GM18868 (cell line): Measurements from ENCODE around the gene TMC7.
"Not testable (repeated sequence)": the region's sequence is repeated elsewhere in the genome, so short reads cannot be mapped to it uniquely, and the experiment has no call there.

Source experiments
- ATAC-seq: cut with Tn5 transposase; IDR thresholded peaks from one replicate; pipeline ENCODE4 v1.9.1; 2021; ENCODE audit warnings: mild to moderate bottlenecking, moderate library complexity; ENCODE audit not compliant: unreplicated experiment

TMC7 gene

DNA sequence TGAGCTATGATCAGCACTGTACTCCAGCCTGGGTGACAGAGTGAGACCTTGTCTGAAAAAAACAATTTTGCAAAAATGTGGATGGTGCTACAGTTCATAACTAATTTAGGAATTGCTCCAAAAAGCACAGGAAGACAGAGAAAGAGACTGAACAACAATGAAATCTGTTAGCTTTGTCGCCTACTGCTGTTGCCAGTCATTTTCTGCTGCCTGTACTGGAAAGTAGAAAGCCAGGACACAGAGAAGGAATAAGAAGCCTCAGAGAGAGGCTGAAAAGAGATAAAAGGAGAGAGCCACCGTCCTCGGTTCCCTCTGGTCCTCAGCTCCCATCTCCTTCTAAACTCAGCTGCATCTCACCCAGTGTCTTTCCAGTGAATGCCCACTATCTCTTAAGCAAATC, 8.6 kb upstream of the TMC7 start:
- ATAC-seq = no peak

DNA sequence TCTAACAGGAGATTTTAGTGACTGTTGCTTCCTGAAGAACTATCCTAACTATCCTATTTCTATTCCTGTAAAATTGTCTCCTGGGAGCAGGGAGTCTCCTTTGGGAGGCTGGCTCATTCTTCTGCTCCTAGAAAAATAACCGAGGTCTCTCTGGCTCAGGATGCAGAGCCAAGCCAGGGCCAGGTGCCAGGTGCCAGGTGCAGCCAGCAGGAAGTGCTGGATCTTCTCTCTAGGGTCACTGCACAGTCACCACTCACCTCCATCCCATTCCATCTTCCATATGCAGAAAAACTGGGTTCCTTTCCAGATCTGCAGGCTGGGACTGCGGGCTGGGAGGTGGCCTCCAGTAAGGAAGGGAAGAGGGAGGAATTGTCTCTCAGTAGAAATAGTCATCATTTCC, 3.8 kb upstream of the TMC7 start:
- ATAC-seq = no peak

DNA sequence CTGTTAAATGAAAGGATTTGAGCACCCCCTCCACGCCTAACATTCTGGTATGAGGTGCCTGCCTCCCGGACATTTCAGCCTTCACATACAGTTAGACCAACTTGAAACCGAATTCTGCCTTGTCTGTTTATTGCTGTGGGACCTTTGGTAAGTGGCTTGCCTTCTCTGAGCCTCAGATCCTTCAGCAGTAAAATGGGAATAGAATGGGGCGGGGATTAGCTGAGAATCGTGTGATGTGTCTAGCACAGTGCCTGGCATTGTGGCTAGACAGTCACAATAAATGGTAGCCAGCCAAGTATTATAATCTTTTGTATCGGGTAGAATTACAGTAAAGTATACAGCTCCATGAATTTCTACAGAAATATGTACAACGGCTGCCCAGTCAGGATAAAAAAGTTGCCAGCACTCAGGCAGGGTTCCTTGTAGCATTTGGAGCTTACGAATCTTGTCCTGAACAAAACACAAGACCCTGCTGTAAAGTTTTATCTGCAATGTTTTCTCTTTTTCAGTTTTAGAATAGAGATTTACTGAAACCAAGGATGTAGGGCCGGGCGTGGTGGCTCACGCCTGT, 786 bp downstream of the TMC7 start:
- no peak for ATAC-seq

DNA sequence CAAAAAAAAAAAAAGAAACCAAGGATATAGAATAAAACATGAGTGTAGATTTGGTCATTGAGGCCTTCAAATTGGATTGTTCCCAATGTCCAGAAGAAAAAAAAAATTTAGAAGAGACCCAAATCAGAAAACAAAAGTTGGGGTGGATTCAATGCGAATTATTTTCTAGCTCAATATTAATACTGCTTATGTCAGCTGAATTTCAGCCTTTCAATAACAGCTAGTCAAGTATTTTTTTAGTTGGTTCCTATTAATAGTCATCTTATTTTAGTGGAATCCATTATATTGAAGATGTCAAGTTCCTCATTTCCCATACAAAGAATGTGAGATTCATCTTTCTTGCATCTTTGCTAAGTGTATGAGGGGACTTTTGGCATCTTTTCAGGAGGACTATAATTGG, 1.5 kb downstream of the TMC7 start:
- ATAC-seq = not testable (repeated sequence)

DNA sequence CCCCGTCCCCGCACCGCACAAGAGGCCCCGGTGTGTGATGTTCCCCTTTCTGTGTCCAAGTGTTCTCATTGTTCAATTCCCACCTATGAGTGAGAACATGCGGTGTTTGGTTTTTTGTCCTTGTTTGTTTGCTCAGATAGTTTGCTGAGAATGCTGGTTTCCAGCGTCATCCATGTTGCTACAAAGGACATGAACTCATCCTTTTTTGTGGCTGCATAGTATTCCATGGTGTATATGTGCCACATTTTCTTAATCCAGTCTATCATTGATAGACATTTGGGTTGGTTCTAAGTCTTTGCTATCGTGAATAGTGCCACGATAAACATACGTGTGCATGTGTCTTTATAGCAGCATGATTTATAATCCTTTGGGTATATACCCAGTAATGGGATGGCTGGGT, 8.0 kb downstream of the TMC7 start:
- not testable (repeated sequence) for ATAC-seq

DNA sequence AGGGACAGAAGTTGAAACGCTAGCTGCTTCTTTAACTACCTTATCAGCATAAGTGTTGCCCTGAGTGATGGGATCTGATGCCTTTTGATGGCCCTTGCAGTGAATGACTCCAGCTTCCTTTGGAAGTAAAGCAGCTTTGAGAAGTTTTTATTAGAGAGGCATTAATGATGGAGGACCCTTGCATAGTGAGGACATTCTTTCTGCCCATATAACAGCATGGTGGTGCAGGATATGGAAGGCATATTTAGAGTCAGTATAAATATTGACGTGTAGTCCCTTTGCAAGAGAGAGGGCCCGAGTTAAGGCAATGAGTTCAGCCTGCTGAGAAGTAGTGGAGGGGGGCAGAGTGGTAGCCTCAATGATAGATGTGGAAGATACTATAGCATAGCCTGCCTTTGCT, 9.8 kb downstream of the TMC7 start:
- ATAC-seq = not testable (repeated sequence)

DNA sequence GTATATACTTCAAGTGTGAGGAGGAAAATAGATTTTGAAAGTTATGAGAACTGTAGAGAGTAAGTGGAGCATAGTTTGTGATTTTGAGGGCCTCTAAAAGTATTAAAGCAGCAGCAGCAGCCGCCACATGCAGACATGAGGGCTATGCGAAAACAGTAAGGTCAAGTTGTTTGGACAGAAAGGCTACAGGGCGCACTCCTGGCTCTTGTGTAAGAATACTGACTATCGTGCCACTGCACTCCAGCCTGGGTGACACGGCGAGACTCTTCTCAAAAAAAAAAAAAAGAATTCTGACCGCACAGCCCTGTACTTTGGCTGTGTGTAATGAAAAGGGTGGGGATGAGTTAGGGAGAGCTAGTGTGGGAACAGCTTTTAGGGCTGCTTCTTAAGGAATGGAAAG, 10.4 kb downstream of the TMC7 start:
- not testable (repeated sequence) for ATAC-seq

DNA sequence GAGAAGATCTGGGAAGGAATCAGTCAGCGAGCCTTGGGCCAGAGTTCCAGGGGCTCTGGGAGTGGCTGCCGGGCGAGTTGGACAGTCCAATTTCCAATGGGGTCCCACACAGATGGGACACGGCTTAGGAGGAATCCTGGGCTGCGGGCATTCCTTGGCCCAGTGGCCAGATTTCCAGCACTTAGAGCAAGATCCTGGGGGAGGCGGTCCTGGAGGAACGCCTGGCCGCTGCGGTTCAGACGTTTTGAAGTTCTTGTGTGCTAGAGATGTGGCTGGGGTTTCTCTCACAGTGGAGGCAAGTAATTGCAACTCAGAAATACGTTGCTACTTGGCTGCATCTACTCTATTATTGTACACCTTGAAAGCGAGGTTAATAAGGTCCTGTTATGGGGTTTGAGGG, 11.7 kb downstream of the TMC7 start:
- ATAC-seq = not testable (repeated sequence)

DNA sequence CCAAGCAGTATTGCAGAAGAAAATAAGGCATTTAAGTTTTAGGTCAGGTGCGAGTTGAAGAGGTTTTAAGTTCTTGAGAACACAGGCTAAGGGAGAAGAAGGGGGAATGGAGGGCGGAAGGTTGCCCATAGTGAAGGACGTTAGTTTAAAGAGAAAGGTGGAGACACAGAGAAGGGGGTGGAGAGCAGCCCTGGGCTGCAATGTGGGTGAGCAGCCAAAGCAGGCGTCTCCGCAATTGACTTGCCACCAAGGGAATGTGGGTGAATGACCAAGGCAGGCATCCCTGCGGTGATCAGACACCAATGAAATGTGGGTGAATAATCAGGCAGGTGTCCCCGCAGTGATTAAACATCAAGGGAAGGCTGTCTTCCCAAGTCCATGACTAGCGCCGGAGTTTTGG, 12.8 kb downstream of the TMC7 start:
- ATAC-seq = not testable (repeated sequence)

DNA sequence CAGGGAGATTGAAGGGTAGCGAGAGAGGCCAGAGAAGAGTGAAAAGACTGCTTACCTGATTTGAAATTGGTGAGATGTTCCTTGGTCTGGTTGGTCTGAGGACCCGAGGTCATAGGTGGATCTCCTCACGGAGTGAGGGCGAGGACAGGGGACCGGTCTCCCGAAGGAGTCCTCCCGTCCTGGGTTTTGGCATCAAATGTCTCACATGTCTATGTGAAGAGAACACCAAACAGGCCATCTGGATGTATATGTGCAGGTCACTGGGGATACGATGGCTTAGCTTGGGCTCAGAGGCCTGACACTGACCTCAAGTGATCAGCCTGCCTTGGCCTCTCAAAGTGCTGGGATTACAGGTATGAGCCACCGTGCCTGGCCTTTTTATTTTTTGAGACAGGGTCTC, 13.3 kb downstream of the TMC7 start:
- ATAC-seq = not testable (repeated sequence)

DNA sequence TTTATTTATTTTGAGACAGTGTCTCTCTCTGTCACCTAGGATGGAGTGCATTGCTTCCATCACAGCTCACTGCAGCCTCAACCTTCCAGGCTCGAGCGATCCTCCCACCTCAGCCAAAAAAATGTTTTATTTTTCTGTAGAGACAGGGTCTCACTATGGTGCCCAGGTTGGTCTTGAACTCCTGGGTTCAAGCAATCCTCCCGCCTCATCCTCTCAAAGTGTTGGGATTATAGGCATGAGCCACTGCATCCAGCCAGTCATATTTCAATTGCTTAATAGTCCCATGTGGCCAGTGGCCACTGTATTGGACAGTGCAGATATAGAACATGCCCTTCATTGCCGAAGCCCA, 15.3 kb downstream of the TMC7 start:
- no peak for ATAC-seq

DNA sequence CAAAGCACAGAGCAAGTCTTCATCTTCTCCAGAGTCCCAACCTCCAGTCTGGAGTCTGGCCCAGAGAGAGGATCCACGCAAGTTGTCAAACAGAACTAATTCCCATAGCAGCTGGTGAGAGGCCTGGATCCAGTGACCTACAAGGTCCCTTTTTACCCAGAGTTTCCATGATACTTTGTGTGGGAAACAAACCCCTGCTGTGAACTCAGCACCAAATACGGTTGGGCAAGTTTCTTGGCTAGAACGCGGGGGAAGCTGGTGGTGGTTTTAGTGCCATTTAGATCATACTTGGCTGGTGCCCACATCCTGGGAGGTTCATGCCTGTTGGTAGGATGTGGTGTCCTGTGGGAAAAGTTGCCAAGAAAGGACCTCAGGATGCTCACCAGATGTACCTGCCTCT, 18.1 kb downstream of the TMC7 start:
- no peak for ATAC-seq

DNA sequence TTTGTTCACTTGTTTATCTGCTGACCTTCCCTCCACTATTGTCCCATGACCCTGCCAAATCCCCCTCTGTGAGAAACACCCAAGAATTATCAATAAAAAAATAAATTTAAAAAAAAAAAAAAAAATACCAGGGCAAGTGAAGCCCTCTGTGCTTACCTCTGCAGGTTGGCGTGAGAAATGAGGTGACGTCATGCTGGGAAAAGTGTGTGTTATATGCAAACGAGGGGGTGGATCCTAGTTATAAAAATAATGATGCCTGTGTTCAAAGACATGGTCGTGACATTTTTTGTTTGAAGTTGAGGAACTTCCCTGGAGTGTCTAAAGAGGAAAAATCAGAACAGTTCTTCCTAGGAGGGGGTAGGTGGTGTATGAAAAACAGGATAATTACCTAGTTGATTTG, 20.2 kb downstream of the TMC7 start:
- ATAC-seq = no peak

DNA sequence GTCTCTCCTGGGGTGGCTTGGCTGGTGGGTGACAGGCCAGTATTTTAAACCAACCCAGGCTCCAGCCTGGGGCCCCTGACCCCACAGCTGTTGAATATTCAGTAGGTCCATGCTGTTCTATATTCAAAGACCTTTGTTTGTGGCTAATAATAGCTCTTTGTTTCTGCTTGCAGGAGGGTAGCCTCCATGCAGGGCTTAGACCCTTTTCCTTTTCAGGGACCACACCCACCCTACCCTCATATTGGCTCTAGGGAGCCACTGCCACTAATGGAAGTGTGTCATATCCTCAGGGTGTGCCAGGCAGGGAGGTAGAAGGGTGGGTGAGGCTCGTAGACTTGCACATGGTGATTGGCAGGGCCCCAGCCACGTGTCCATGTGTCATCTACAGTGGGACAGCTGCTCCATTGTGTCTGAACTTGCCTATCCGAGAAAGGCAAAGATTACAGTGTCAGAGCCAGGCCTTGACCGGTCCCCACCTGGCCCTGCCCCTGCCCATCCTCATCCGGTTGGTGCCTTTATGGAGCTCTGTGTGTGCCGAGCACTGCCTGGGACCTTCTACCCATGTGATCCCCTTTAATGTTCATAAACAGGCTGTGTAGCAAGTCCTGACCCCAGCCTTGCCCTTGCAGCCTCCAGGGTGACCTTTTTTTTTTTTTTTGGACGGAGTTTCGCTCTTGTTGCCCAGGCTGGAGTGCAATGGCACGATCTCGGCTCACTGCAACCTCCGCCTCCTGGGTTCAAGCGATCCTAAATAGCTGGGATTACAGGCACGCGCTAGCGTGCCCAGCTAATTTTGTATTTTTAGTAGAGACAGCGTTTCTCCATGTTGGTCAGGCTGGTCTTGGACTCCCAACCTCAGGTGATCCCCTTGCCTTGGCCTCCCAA, 22.1 kb downstream of the TMC7 start:
- ATAC-seq = no peak

DNA sequence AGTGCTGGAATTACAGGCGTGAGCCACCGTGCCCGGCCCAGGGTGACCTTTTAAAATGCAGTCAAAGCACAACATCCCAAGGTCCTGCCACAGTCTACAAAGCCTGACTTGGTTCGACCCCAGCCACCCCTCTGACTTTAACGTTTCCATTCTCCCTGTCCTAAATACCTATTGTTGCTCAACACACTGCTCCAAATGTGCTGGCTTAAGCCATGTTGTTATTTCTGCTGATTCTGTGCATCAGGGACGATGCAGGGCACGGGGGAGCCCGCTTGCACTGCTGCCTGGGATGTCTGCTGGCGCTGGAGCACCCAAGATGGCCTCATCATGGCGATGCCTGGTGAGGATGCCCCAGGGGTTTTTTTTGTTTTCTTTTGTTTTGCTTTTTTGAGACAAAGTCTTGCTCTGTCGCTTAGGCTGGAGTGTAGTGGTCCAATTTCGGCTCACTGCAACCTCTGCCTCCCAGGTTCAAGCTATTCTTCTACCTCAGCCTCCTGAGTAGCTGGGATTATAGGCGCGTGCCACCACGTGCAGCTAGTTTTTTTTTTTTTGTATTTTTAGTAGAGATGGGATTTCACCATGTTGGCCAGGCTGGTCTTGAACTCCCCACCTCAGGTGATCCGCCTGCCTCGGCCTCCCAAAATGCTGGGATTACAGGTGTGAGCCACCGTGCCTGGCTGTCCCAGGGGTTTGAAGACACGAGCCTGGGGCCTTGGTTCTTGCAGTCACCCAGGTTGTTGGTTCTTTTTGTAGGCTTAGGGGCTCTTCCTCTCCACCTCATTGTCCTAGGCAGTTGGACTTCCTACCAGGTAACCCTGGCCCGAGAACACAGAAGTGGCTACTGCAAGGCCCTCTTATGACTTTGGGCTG, 22.9 kb downstream of the TMC7 start:
- no peak for ATAC-seq

DNA sequence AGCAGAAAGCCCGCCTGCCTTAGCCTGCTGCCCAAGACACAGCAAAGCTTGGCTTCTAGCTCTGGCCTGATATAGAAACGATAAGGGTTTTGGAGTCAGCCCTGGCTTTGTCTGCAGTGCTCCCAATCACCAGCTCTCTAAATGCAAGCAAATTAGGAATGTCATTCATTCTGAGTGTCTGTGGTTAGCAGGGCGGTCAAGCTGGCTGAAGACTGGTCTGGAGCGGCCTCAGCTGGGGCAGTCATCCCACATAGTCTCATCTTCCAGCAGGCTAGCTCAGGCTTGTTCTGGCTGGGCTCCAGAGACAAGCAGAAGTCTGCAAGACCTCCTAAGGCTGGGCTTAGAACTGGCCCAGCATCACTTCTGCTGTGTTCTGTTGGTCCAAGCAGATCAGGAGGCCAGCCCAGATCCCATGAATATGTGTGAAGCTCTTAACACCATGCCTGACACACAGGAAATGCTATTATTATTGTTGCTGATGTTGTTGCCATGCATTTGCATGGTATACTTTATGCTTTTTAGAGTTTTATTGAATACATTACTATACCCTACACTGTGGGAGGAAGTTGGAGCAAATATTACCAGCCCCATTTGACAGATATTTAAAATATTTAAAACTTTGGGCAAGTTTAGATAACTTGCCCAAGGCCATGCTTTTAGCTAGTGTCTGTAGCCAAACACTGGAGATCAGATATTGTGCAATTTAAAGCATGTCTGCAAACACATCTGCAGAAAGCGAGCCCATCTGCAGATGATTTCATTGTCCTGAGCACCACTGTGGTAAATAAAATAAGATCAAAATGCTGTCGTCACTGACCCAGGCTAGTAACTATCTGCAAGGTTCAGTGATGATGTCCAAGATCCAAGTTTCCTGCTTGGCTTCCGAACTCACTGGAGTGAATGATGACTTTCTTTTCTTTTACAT, 24.8 kb downstream of the TMC7 start:
- ATAC-seq = no peak

DNA sequence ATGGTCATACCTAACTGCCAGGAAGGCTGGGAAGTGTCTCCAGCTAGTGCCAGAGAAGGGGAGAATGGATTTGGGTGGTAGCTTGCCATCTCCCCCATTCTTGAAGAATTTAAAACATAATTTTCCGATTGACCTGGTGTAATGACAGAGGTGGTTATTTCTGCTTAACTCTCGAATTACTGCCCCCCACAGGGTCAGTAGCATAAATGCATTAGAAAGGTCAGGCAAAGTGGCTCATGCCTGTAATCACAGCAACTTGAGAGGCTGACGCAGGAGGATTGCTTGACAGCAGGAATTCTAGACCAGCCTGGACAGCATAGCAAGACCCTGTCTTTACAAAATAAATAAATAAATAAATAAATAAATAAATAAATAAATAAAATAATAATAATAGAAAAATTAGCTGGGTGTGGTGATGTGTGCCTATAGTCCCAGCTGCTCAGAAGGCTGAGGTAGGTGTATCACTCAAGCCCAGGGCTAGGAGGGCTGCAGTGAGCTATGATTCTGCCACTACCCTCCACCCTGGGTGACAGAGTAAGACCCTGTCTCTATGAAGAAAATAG, 27.5 kb downstream of the TMC7 start:
- ATAC-seq = no peak

DNA sequence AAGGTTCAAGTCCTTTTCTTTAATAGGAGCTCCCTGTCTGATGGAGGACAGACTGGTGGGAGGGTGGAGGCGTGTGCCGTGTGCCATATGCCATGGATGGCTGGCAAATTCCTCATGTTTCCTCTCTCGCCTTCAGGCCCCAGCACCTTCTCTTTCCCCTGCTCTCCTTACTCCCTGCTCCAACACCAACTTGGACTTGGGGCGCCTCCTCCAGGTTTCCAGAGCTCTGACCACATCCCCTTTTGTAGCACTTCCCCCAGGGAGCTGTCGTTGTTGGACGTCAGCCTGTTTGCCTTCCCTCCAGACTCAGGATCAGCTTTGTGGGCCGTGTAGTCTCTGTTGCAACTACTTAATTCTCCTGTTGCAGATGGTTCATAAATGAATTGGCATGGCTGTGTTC, 30.7 kb downstream of the TMC7 start:
- ATAC-seq = no peak

DNA sequence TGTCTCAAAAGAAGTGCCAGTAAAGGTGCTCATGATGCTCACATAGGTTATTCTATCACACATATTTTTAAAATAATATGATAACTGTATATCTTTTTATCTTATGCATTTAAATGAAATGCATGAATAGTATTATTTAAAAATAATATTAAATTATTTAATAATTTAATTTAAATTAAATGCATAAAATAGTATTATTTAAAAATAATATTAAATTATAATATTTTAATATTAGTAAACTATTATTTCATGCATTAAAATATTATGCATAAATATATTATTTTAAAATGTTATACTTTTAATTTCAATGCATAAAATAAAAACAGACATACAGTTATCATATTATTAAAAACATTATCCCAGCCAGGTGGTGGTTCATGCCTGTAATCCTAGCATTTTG, 33.4 kb downstream of the TMC7 start:
- no peak for ATAC-seq

DNA sequence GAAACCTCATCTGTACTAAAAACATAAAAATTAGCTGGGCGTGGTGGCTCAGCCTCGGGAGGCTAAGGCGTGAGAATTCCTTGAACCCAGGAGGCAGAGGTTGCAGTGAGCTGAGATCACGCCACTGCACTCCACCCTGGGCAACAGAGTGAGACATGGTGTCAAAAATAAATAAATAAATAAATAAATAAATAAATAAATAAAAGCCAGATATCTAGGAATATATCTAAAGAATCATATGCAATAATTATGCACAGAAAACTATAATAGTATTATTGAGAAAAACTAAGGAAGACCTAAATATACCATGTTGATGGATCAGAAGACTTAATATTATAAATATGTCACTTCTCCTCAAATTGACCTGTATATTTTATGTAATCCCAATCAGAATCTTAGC, 37.0 kb downstream of the TMC7 start:
- no peak for ATAC-seq
